Measurements from ENCODE around the gene MSH2.
"Not testable (repeated sequence)": the region's sequence is repeated elsewhere in the genome, so short reads cannot be mapped to it uniquely, and the experiment has no call there.

The MSH2 gene

DNA sequence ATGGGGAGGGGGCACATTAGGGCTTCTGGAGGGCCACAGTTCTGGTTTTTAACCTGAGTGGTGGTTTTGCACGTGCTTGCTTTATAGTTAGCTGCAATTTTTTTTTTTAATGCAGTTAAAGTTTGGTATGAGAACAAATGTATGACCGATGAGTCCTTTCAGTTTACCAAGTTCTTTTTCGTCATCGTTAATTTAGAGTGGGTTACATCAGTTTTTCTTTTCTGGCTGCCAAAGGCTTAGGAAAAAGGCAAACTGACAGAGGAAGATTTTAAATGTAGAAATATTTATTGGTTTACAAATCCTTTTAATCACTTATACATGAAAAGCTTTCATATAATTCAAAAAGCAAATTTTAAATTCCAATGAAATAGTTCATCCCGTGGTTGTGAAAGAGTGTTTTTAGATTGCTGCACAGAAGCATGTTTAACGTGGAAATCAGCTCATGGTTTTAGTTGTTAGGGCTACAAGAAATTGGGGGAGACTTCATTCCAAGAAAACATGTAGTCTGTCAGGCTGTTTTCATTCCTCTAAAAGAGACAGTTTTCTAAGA is 82.9 kb downstream of the MSH2 start:
- no peak for DNase-seq

DNA sequence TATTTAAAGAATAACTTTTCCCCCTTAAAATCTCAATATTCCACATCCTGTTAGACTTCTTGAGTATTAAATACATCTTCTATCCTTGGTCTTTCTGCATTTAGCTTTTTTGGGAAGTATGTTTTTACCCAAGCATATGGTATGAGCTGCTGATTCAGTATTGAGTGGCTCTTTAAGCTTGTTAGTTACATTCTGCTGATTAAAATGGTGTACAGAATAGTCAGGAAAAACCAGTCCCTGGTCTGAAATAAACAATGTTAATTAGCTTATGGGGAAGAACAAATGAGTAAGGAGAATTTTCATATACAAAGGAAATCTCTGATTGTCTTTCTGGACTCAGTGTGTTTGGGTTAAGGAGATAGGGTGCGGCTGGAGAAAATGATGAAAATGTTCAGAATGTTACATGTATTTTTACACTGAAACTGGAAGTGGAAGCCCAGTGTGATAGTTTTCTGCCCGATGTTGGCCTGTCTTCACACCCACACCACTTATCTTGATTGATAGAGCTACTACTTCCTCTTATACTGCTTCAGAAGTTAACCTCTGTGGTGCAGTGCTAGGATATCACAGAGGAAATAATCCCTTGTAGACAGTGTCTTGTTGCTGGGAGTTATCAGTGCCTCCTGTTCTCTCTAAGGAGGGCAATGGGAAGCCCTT is 84.0 kb downstream of the MSH2 start:
- peak; percentile 12 for DNase-seq

DNA sequence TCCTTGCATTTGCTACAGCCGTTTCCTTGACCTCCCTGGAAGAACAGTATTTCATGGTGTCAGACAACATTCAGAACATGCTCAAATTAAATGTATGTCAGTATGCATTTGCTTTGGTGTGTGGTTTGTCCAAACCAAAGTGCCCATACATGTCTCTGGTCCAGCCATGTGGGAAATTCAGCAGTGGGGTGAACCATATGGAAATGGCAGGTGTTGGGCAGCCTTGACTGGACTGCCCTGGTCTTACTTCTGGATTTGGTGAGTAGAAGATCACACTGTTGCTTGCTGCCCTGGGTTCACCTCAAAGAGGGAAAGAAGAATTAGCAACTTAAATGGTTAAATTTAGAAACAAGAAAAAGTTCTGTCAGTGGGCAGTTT is 84.5 kb downstream of the MSH2 start:
- DNase-seq, result no peak

DNA sequence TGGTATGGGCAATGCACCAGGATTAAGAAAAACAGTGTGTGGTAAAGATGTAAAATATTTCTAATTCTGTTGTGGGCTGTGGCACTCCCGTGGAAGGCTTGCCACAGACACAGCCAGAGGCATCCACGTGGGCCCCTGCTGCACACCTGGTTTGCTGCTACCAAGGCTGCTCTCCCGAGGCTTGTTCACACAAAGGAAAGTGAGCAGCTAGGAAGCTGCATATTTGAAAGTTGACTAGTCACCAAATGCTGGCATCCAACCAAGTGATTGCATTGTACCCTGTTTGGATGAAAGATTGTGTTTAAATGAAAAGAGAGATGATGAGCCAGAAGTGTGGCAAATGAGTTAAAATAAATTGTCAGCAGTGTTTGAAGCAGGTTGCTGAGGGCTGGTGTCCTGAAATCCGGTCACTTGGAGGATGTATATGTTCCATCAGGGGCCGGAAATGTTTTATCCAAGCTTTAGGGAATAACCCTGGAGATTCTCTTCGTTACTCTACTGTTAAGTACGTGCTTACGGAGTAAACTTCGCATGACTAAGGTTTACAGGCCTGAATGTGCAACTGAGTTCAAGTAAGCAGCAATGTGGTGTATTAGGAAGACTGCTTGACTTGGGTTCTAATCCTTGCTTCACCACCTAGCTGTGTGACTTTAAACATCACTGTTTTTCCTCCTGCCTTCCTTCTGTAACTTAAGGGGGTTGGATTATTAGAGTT is 86.1 kb downstream of the MSH2 start:
- DNase-seq, result no peak

DNA sequence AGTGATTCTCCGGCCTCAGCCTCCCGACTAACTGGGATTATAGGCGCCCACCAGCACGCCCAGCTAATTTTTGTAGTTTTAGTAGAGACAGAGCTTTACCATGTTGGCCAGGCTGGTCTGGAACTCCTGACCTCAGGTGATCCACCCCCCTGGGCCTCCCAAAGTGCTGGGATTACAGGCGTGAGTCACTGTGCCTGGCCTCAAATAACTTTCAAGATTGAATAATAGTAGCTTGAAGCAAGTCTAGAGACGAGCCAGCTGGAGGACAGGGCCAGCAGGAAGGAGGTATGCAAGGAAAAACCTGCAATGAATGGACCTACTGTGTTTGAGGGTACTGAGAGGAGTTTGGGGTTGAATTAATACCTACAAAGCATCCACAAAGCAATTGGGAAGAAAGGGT is 87.5 kb downstream of the MSH2 start:
- no peak for DNase-seq

DNA sequence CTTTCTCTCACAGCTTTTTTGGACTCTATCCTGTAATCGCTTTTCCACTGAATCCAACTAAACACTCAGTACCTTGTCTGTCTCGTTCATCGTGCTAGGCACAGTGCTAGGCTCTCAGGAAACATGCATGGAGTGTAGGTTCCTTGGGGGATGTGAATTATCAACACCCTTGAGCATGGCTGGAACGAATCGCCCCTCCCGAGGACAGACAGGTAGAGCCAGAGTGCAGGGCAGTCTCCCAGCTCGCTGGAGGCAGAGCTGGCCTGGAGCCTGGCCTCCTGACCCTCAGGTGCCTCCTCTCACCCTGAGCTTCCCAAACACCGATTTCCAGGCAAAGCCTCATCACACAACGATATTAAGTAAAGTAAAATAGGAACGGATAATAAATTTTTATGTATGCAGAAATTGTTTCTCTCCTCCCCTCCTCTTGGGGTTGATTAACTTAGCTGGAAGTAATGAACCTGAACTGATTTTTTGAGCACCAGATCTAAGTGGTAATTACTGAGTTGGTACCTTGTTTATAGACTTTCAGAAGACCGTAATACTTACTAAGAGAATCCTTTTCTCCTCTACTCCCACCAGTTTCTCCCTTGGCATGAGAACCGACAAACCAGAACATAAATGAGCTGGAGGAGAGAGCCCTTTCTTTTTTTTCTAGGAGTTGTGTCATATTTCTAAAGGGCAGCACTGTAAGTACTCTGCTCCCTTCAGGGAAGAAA is 90.5 kb downstream of the MSH2 start:
- no peak for DNase-seq

DNA sequence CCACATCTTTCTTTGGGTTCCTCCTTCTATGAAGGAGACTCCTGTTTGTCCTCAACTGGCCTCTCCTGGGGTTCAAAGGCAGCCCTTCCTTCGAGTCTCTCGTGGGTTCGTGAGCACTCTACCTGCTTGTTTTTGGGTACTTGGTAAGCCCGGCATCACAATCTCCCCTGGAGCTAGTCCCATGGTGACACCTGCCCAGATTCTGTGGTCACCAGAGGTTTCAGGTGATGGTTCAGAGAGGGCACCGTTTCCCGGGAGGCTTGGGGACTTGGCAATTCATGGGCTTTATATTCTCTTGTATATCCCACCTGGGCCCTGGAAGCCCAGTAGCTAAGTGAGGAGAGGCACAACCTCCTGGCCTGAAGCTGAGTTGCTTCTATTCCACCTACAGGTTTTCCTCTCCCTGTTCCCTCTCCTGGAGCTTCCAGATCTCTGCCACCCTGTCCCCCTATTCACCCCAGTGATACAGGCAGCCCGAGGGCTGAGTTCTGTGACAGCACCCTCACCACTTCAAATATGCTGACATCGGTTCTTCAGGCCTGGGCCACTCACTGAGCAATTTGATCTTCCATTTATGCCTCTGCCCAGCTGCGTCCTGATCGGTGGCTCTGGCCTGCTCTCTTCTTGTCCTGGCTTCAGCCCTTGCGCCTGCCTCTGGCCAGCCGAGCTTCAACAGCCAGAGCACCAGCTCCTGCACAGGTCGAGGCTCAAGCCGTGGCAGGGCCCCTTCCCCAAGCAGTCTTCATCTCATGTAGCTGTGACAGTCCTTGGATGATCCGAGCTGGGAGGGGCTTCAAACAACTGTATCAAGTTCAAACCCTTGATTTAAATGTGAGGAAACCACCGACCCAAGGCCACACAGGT is 91.5 kb downstream of the MSH2 start:
- no peak for DNase-seq

DNA sequence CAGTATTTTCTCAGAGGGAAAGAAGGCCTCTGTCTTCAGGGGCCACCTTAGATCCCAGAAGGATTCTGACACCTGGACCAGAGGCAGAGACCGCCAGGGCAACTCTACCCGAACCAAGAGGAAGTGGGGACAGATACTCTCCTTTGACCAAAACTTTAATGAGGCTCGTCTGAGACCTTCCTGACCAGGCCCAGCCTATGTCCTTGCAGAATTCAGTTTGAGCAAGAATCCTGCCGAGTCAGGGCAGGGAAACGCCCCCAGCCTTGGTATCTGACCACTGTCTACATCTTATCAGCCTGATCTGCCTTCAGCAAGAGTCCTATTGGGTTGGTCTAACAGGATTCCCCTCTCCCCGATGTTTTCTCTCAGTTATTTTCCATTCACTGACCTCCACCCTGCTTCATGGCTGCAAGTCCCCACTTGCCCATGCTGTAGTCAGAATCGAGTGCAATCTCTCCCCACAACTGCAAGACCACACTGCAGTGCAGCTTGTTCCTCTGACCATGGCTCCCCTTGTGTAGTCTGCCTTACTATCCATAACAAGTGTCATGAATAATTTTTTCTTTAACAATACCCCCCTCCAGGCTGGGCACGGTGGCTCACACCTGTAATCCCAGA is 95.0 kb downstream of the MSH2 start:
- DNase-seq, result no peak

DNA sequence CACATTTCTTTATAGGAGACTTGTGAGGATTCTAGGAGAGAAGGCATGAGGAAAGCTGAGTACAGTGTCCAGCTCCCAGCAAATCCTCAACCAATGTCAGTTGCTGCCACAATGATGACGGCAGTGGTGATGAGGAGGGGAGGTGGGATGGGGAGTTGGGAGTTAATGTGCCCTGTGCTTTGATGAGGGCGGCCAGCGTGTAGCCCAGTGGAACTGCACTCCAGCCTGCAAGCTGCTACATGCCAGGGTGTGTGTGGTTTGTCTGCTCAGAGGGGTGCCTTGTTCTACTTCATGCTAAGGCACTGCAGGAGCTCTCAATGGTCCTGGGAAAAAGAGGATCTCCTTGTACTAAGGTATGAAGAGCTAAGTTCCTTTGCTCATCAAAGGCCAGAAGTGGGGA is 96.1 kb downstream of the MSH2 start:
- DNase-seq, result no peak

DNA sequence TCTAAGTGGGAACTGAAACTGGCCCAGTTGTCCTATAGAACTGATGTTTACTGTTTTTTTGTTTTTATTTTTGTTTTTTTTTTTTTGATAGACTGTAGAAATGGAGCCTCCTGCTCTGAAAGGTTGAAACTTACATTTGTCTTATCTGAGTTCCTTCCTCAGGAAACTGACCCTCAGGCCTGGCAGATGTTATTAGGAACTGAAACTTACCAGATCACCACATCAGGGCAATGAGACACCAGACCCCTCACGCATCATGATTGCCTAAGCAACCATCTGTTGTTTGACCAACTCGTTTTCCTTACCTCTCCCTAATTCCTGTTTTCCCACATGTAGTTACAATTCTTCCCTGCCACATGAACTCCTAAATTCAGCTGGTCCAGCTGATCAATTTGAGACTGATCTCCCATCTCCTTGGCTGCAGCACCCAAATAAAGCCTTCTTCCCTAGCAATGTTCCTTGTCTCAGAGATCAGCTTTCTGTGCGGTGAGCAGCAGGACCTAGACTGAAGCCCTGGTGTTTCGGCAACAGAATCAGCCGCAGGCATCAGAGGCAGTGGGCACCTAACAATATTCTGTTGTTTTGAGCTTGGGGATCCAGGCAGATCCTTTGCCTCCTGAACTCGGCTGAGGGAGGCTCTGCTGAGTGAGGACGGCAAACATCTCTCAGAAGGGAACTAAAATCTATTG is 96.8 kb downstream of the MSH2 start:
- DNase-seq, result no peak

DNA sequence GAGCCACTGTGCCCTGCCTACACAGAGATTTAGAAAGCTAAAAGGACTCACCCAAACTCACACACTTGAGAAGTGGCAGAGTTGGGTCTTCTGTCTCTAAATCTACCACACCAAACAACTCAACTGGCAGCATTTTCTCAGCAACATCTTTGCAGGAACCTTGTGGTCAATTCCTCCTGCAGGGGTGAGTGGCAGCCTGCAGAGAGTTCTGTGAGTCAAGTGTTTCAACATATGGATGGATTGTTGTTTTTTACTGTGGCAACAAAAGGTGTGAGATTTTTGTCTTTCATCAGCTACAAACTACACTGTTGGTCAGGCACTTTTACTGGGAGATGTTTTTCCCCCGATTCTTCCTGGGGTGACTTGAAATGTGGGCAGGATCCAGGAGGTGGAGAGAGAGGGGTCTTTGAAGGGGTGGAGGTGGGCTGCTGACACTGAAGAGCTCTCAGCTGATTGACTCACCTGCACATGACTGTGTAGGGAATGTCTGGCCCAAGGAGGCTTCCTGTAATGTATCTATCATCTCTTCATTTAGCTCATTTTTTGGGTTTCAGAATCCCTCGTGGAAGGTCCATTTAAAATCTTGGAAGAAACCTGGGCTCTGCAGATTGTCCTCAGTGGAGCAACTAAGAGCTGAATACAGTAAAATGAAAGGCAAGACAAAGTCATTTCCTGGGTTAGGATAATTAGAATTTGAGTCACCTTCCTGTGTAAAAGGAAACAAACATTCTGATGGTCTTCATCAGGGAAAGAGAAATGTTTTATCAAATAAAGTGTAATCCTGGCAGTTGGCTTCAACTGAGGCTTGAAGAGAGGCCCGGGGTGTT is 98.6 kb downstream of the MSH2 start:
- DNase-seq, result no peak

DNA sequence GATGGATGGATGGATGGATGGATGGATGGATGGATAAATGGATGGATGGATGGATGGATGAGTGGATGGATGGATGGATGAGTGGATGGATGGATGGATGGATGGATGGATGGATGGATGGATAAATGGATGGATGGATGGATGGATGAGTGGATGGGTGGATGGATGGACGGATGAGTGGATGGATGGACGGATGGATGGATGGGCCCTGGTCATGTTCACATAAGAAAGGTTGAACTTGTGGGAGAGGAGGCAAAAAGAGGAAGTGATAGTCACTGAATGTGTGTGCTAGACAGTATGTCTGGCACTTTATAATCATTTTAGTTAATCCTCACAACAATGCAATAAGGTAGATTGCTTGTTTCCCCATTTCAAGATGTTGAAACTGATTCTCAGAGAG is 99.5 kb downstream of the MSH2 start:
- DNase-seq, result not testable (repeated sequence)

DNA sequence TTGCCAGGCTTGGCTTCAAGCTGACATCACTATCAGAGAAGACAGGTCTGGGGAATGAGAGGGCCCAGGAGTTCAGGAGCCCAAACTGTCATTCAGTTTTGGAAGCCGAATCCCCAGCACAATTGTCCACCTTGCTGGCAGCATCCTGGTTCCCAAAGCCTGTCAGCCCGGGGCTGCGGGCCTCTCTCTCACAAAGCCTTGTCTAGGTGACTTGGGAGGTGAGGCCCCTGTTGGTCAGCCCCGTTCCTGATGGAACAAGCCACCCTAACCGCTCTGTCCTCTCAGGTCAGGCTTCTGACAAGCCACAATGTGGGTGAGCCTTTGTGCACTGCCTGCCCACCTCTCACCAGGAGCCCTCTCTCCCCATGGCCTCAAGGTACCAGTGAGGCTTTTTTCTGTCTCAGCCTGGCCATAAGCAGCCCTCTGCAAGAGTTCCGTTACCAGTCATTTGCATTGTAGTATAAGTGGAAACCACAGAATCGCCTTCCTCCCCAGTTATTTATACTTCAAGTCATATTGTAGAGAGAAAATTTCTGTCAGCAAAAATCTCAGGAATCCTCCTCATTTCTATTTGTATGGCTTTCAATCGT is 100.6 kb downstream of the MSH2 start:
- DNase-seq, result no peak

DNA sequence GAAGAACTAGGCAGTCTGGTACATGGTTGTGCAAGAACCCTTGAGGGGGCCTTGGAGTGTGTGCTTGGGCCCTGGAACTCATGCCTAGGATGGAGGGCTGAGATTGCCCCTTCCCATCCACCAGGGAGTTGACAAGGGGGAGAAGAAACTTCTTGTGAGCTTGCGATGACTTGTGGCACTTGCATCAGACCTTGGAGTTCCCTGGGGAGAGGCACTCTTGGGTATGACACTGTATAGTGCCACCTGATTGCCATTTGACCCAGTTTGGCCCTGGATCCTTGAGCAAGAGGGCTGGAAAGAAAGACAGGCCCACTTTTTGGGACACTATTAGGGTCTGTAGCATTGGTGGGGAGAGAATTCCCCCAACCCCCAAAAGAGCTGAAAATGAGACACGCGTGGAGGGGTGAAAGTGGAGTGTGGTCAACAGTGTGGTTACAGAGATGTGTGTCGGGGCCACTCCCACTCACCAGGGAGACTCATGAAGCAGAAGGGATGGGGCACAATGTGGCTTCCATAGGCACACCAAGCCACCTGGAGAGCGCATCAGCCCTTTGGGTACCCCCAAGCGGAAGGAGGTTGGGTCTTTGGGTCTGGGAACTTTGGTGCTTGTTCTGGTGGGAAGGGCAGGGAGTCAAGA is 101.3 kb downstream of the MSH2 start:
- no peak for DNase-seq

DNA sequence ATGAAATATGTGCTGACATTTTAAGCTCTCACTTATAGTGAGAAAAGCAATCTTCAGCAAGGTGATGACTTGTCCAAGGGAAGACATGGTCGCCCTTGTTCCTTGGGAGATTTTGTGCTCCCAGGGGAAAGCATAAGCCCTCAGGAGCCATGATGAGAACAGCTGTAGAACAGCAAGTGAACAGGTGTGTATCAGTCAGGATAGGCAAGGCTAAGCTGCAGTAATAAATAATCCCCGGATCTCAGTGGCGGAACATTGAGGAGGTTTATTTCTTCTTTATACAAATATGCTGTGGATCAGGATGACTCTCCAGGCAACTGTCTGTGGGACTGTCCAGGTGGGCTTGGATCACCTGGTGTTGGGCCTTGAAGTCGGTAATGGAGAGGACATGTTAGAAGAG is 103.1 kb downstream of the MSH2 start:
- DNase-seq, result no peak

DNA sequence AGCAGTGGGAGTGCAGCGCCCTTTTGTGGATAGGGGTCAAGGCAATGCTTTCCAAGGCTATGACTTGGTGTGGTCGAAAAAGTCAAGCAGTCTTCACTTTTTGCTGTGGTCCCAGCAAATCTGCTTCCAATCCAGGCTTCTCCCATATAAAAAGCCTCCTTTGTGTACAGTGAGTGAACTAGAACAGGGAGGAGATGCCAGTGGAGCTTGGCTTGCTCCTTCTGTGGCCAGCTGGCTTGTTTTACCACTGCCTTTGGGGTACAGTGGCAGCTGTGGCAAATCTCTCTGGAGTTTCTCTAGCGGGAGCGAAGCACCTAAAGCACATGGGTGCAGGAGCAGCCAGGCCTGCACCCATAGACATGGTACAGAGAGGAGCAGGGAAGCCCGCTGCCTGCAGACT is 103.5 kb downstream of the MSH2 start:
- DNase-seq, result no peak

DNA sequence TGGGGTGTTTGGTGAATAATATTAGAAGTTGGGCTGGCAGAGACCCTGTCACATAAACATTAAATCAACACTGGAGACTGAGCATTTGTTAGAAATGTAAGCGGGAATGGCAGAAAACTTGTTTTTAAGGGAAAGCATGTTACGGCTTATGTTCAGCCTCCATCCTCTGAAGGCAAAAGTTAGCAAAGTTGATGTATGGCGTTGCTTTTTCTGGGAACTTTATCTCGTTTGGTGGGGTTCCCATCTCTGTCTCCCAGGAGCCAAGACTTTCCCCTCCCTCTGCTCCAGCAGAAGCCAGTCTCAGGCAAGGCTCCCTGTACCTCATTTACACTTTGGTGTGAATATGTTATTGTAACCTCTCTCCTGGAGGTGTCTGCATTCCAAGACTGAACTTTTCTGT is 105.1 kb downstream of the MSH2 start:
- no peak for DNase-seq

DNA sequence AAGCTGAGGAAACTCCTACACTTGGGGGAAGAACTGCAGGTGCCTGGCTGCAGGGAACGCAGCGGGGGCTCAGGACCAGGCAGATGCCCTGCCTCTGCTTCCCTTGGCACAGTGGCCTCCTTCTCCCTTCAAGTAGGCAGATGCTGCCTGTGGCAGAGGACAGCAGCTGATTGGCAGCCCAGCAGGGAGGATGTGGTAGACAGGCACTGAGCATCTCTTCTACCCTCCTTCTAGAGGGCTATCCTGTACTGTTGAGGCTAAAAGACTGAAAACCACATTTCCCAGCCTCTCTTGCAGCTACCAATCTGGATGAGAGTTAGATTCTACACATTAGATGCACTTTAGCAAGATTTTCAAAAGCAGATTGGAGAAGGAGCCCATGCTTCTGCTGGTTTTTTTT is 105.7 kb downstream of the MSH2 start:
- DNase-seq, result no peak

DNA sequence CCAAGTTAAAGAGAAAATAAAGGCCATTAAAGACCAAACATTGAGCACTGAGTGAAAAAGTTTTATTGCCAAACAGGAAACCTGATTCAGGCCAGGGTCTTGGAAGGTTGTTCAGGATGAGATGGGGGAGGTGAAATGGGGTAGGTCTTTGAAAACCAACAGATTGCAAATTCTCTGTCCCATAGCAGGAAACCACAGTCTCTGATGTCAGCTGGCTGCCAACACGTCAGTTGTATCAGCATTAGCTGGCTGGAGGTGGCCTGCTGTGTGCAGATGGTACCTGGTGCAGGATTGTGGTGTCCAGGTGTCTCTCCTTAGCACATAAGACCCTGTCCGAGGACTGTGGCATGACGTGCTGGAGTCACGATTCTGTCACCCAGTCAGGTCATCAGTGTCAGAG is 106.3 kb downstream of the MSH2 start:
- DNase-seq, result no peak

DNA sequence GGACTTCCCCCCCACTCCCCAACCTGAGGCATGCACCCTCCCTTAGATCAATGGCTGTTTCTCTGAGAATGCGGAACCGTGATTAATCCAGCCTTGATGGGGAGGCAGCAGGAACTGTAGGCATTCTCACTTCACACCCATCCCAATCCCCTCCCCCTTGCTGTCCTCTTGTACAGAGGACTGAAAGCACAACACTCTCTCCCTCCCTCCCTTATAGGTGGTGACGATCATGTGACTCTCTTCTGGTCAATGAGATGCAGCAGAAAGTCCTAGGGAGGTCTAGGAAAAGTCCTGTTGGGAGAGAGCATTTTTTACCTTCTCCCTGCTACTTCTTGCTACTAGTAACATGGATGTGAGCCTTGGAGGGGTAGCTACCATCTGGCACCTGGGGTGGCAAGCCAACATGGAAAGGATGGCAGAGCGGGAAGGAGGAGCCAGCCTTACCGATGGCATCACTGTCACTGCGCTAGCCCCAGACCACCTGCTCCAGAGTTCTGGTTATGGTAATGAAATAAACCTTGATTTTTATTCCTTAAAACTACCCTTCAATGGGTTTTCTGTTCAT is 106.9 kb downstream of the MSH2 start:
- no peak for DNase-seq

Data from CD4-positive, alpha-beta T cell treated with Interleukin-21 for 1 hour (primary cell).